ENCODE measurements around the gene DCDC2.
"Not testable (repeated sequence)": the region's sequence is repeated elsewhere in the genome, so short reads cannot be mapped to it uniquely, and the experiment has no call there.

DCDC2 gene

DNA sequence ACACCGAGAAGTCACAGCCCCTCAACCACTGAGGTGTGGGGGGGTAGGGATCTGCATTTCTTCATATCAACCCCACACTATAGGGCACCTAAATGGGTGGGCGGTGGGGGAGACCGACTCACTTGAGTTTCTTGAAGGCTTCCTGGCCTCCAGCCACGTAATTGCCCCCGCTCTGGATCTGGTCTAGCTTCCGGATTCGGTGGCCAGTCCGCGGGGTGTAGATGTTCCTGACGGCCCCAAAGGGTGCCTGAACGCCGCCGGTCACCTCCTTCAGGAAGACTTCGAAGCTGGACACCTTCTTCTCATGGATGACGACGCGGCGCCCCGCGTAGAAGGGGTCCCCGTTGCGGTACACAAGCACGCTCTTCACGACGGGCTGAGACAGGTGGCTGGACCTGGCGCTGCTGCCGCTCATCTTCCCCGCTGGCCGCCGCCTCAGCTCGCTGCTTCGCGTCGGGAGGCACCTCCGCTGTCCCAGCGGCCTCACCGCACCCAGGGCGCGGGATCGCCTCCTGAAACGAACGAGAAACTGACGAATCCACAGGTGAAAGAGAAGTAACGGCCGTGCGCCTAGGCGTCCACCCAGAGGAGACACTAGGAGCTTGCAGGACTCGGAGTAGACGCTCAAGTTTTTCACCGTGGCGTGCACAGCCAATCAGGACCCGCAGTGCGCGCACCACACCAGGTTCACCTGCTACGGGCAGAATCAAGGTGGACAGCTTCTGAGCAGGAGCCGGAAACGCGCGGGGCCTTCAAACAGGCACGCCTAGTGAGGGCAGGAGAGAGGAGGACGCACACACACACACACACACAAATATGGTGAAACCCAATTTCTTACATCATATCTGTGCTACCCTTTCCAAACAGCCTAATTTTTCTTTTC is at the start of gene DCDC2:
Gene DCDC2 (minus strand): TSS at position 724 of the 883 bp plus-strand sequence. CDS start 309 bp downstream, at position 415.
- no peak for DNase-seq

DNA sequence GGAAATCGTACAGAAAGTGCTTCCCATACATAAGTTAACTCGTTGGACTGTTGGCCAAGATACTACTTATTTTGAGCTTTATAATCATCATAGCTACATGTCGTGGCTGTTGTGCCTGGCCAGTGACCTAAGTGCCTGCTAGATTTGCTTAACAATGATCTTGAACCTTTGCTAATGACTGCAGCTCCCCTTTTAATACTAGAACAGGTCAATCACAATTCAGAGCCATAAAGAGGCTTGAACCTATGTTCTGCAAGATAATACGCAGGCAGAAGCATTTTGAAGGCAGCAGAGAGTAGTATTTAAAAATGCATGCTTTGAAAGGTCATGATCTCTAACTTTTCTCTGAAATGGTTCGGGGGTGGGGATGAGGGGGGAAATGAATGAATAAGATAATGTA is 47.4 kb upstream of the DCDC2 start:
- no peak for DNase-seq

DNA sequence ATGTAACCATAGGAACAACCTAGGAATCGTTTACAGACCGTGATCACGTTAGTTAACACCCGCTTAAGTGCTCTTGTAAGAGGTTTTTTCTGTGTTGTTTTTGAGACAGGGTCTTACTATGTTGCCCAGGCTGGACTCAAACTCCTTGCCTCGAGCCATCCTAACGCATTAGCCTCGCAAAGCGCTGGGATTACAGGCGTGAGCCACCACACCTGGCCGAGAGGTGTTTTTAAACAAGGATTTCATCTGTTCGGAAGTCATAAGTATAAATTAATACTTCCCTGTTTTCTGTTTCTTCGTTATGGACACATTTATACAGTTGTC is 45.6 kb upstream of the DCDC2 start:
- peak; percentile 6 for DNase-seq

DNA sequence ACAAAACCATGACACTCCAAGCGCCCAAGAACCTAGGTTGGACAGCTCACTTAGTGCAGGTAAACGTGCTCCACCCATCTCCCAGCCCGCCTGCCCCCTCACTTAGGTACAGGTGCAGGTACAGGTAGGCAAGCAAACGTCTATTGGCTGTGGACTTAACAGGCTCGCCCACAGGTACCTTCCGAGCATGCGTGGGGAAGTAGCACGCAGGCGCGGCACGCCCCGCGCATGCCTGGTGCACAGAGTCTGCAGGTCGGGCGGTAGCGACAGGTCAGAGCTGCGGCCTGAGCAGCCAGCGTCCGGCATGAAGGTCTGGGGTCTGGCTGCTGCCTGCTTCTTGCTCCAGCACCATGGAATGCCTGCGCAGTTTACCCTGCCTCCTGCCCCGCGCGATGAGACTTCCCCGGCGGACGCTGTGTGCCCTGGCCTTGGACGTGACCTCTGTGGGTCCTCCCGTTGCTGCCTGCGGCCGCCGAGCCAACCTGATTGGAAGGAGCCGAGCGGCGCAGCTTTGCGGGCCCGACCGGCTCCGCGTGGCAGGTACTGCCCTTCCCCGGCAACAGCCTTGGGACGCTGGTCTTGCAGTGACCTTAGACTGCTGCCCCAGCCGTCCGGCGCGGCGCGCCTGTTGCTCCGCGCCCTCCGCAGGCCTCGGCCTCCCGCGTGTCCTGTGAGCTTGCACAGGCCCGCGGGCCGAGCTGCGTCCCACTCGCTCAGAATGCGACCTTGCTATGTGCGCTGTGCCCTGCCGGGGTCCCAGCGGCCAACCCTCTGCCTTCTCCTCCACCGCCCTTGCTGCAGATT is 45.0 kb upstream of the DCDC2 start, which contains the start of gene MRS2:
Gene MRS2 (plus strand): TSS at position 240 of the 804 bp plus-strand sequence. CDS start 111 bp downstream, at position 351.
- peak; percentile 80 for DNase-seq

DNA sequence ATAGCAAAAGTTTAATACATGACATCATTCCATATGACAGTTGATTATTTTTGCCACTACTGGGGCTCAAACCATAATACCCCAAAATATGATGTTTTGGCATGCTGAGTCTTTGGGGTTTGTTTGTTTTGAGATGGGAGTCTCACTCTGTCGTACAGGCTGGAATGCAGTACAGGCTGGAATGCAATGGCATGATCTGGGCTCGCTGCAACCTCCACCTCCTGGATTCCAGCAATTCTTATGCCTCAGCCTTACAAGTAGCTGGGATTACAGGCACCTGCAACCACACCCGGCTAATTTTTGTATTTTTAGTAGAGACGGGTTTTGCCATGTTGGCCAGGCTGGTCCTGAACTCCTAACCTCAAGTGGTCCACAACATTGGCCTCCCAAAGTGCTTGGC is 43.6 kb upstream of the DCDC2 start:
- no peak for DNase-seq

DNA sequence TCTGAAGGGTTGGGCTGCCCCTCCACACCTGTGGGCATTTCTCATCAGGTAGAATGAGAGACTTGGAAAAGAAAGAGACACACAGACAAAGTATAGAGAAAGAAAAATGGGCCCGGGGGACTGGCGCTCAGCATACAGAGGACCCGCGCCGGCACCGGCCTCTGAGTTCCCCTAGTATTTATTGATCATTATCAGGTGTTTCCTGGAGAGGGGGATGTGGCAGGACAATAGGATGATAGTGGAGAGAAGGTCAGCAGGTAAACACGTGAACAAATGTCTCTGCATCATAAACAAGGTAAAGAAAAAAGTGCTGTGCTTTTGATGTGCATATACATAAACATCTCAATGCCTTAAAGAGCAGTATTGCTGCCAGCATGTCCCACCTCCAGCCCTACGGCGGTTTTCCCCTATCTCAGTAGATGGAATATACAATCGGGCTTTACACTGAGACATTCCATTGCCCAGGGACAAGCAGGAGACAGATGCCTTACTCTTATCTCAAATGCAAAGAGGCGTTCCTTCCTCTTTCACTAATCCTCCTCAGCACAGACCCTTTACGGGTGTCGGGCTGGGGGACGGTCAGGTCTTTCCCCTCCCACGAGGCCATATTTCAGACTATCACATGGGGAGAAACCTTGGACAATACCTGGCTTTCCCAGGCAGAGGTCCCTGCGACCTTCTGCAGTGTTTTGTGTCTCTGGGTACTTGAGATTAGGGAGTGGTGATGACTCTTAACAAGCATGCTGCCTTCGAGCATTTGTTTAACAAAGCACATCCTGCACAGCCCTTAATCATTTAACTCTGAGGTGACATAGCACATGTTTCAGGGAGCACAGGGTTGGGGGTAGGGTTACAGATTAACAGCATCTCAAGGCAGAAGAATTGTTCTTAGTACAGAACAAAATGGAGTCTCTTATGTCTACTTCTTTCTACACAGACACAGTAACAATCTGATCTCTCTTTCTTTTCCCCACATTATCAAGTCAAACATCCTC is 42.5 kb upstream of the DCDC2 start:
- DNase-seq = not testable (repeated sequence)

DNA sequence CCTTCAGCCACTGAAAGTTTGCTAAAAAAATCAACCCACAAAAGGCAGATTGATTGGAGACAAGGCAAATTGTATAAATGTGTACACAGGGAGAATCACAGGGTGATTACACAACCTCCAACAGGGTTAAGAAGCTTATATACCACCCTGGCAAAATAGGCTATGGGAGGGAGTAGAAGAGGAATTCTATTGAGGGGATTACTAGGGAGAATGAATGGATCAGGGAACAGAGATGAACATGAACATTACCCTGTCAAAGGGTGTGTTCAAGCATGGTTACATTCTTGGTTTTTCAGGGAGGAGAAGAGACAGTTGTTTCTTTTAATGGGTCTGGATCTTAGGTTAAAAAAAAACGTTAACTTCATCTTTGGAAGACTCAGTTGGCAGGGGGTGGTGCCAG is 39.8 kb upstream of the DCDC2 start:
- DNase-seq = no peak

DNA sequence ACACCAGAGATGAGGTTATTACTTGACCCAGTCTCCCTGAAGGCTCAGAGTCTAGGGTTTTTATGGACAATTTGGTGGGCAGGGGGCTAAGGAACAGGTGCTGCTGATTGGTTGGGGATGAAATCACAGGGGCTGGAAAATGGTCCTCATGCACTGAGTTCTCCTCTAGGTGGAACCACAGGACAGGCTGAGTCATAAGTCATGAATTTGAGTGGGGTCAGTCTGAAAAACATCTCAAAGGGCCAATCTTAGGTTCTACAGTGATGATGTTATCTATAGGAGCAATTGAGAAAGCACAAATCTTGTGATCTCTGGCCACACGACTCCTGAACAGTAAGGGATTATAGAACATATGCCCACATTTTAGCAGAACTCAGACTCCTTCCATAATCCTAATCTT is 39.0 kb upstream of the DCDC2 start:
- DNase-seq = no peak

DNA sequence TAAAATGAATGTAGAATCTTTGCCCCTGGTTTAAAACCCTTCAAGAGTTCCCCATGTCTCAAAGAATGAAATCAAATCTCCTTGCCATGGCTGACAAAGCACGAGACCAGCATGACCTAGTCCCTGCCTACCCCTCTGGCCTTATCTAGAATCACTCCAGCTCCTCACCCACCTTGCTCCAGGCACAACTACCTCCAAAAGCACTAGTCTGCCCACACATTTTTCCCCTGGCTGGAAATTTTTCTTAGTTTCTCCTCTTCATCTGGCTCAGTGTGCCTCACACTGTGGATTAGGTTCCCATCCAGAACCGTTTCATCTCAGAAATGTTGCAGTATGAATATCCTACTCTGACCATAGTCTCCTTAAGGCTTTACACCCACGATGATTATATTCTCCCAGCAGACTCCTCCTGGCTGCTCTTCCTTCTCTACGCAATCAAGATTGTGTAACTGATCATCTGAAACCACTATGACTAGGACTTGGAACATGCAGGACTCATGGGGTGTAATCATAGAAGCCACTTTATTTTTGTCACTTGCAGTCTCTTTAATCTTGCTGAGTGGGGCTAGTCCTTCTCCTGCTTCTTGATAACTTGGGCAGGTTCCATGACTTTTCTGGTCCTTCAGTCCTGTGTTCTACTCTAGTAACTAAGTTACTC is 37.0 kb upstream of the DCDC2 start:
- DNase-seq = no peak

DNA sequence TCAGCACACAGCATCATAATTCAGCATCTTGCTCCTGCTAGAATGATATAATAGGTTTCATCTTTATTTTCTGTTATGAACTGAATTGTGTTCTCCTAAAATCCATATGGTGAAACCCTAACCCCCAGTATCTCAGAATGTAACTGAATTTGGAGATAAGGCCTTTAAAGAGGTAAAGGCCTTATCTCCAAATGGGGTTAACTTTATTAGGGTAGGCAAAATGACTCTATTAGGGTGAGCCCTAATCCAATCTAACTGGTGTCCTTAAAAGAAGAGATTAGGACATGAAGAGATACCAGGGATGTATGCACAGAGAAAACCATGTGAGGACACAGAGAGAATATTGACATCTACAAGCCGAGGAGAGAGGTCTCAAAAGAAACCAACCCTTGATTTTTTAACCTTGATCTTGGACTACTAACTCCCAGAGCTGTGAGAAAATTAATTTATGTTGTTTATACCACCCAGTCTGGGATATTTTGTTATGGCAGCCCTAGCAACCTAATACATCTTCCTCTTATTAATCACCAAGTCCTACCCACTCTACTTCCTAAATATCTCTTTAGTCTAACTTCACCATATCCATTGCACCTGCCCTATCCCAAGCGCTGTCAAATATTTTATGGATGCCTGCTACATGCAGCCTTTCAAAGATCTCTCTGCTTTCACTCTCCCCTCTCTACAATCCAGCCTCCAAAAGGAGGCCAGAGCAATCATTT is 36.4 kb upstream of the DCDC2 start:
- DNase-seq = no peak

DNA sequence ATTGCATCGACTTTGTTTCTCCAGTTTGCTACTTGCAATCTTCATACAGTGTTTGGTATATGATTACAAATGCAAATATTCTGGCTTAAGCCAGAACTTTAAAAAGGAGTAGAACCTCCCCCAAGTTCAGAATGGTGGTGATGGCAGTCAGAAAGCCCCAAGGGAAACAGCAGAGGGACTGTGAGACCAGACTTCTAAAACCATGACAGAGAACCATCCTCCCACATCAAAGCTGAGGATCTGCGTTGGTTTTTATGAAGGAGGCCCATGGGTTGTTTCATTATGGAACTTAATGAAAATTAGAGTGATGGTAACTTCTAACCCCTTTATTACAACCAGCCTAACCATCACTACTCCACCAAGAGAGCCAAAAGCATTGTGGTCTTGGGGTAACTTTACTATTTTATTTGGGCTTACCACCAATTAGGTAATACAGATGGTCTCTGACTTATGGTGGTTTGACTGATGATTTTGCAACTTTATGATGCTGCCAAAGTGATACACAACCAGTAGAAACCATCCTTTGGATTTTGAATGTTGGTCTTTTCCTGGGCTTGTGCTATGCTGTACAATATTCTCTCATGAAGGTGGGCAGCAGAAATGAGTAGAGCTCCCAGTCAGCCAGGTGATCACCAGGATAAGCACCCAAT is 34.0 kb upstream of the DCDC2 start:
- DNase-seq = no peak

DNA sequence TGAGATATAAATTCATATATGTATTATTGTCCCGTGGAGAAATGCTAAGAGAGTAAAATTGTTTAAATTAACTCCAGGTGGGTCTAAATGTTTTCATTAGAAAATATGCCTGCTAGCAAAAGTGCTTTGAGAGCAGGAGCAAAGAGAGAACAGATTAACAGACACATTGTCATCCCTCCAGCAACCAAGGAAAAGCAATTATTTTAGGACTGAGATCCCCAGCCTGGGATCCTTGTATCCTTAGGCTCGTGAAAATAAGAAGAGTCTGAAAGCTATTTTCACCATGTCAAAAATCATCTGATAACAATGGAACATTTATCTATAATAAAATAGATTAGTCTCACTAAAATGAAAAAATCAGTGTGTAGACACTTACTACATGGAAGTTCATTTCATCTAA is 33.3 kb upstream of the DCDC2 start:
- no peak for DNase-seq

DNA sequence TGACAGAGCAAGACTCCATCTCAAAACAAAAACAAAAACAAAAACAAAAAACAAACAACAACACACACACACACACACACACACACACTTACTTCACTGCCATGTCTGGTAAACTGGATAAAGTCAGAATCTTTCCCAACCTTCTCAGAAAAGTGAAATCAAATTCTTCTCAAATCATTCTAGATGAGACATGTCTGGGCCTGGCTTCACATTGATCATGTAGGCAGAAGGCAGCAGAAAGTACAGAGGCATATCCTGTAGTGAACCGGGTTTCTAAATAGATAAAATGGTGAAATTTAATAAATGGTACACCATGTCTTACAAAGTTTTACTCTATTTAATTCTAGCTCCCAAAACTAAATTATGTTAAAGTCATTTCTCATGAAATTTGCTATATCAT is 30.0 kb upstream of the DCDC2 start:
- DNase-seq = no peak

DNA sequence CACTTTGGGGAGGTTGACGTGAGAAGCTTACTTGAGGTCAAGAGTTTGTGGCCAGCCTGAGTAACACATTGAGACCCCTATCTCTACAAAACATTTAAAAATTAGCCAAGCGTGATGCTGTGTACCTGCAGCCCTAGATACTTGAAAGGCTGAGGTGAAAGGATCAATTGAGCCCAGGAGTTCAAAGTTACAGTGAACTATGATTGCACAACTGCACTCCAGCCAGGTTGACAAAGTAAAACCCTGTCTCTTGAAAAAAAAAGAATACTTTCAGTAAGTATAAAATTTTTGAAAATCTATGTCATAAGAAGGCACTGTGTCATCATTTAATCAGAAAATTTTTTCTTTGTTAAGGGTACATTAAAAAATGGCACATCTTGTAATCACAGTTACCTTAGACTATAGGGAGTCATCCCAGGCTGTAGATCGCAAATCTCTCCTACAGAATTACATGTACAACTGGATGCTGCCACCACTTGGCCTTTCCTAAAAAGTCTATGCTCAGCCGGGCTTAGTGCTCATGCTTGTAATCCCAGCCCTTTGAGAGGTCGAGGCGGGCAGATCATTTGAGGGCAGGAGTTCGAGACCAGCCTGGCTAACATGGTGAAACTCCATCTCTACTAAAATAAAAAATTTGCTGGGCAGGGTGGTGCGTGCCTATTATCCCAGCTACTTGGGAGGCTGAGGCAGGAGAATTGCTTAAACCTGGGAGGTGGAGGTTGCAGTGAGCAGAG is 27.8 kb upstream of the DCDC2 start:
- no peak for DNase-seq

DNA sequence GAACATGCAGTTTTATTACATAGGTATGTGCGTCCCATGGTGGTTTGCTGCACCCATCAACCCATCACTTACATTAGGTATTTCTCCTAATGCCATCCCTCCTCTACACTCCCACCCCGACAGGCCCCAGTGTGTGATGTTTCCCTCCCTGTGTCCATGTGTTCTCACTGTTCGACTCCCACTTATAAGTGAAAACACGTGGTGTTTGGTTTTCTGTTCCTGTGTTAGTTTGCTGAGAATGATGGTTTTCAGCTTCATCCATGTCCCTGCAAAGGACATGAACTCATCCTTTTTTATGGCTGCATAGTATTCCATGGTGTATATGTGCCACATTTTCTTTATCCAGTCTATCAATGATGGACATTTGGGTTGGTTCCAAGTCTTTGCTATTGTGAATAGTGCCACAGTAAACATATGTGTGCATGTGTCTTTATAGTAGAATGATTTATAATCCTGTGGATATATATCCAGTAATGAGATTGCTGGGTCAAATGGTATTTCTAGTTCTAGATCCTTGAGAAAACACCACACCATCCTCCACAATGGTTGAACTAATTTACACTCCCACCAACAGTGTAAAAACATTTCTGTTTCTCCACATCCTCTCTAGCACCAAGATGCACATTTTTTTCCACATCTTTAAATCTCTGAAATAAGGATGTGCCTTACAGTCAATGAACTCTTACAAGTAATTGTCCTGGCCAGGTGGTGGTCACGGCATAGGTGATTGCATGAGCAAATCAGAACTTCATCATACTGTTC is 26.7 kb upstream of the DCDC2 start:
- not testable (repeated sequence) for DNase-seq

DNA sequence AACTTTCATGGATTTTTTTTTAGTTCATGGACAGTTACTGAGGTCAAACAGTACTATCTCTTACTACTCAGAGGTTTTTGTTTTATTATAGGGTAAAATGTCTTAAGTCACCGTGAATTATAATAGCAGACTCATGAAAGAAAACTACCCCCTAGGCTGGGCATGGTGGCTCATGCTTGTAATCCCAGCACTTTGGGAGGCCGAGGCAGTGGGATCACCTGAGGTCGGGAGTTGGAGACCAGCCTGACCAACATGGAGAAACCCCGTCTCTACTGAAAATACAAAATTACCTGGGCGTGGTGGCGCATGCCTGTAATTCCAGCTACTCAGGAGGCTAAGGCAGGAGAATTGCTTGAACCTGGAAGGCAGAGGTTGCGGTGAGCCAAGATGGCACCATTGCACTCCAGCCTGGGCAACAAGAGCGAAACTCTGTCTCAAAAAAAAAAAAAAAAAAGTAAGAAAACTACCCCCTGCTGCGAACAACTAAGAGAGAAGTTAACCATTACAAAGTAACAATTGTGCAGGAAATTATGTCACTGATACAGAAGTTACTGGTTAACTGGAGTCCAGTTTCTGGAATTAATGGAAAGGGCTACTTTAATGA is 25.1 kb upstream of the DCDC2 start:
- DNase-seq = not testable (repeated sequence)

DNA sequence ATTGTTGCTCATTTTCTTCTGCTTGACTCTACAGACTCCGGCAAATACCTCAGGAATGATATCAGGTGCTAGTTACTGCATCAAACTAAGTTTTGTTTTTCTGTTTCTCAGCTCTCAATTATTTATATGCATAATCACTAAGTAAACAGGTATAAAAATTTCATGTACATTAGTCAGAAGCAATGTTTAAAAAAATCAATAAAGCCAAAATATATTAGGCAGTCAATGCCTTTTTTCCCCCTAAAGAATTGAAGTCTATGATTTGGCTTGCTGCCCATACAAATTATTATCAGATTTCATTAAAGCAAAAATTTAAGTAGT is 24.3 kb upstream of the DCDC2 start:
- DNase-seq = no peak

DNA sequence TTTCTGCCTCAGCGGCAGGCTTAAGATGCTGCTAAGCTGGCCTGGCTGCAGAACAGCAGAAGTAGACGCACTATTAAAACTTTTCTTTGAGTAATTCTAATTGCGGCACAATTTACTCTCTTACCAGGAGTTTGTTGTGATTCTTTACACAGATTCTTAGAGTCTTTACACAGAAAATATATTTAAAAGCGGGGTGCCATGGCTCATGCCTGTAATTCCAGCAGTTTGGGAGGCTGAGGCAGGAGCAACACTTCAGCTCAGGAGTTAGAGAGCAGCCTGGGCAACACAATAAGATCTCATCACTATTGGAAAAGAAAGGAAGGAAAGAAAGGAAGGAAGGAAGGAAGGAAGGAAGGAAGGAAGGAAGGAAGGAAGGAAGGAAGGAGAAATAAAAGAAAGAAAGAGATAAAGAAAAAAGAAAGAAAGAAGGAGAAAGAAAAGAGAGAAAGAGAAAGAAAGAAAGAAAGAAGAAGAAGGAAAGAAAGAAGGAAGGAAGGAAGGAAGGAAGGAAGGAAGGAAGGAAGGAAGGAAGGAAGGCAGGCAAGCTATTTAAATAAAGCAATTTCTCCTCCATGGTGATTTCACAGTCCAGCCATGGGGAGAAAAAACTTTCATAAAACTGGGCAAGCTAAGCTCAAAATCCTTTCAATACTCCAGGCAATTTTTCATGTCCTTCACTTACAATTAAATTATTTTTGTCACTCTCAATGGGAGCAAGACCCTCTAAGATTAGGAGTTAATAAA is 23.8 kb upstream of the DCDC2 start:
- no peak for DNase-seq
